ENCODE measurements around the gene LHX2. TPM values are rescaled to one million over a fixed set of nuclear protein-coding genes. Genes with fewer than 3 reads are reported as not detected.

Gene LHX2
- total RNA-seq, 3 donors from 2014 or later, result not detected

GRCh38 chr9:124000161-124000783 lies 11.3 kb upstream of the LHX2 start:
- intact Hi-C loops (cut with DNase I; ENCODE audit: low total_unique reads), result no loop called here

GRCh38 chr9:124000784-124001457 lies 10.6 kb upstream of the LHX2 start:
- H3K27me3 ChIP-seq, result peaks cover 4 to 90% of the 10 kb centered on the region in 2 donors
- H3K27ac ChIP-seq, result no peak overlapping the region
- no peak for DNase-seq (ENCODE audit: low spot score in 2 of 2)
- no peaks in the 10 kb centered on the region for H3K36me3 ChIP-seq
- intact Hi-C loops (cut with DNase I; ENCODE audit: low total_unique reads), result no loop called here
- TF ChIP-seq CTCF (IDR thresholded peaks at IDR 0.05), result no peak
- no peak for TF ChIP-seq POLR2A (IDR thresholded peaks at IDR 0.05)
- TF ChIP-seq POLR2AphosphoS5 (IDR thresholded peaks at IDR 0.05), result no peak
- H3K4me3 ChIP-seq, result no peak overlapping the region
- no peaks in the 10 kb centered on the region for H3K9me3 ChIP-seq
- peaks cover 0 to 8% of the 10 kb centered on the region in 2 donors for H3K4me1 ChIP-seq

More at GRCh38 chr9:124000161-124000783, 11.3 kb upstream of the LHX2 start:
- TF ChIP-seq POLR2AphosphoS5 (IDR thresholded peaks at IDR 0.05), result no peak
- TF ChIP-seq CTCF (IDR thresholded peaks at IDR 0.05), result no peak
- no peak for TF ChIP-seq POLR2A (IDR thresholded peaks at IDR 0.05)
- Histone ChIP-seq H3K36me3 (no peaks in the 10 kb centered on the region), H3K27ac (no peak overlapping the region), H3K9me3 (no peaks in the 10 kb centered on the region), H3K4me1 (peaks cover 0 to 8% of the 10 kb centered on the region in 2 donors), H3K4me3 (peak overlapping the region in 2 of 3 donors; percentile 26 to 62), H3K27me3 (peaks cover 4 to 90% of the 10 kb centered on the region in 2 donors)
- DNase-seq (ENCODE audit: low spot score in 2 of 2), result no peak

GRCh38 chr9:124001458-124001799 lies 10.1 kb upstream of the LHX2 start:
- peaks cover 0 to 8% of the 10 kb centered on the region in 2 donors for H3K4me1 ChIP-seq
- DNase-seq (ENCODE audit: low spot score in 2 of 2), result no peak
- no peaks in the 10 kb centered on the region for H3K9me3 ChIP-seq
- peaks cover 4 to 90% of the 10 kb centered on the region in 2 donors for H3K27me3 ChIP-seq
- intact Hi-C loops (cut with DNase I; ENCODE audit: low total_unique reads), result no loop called here
- no peak for TF ChIP-seq CTCF (IDR thresholded peaks at IDR 0.05)
- TF ChIP-seq POLR2A (IDR thresholded peaks at IDR 0.05), result no peak
- TF ChIP-seq POLR2AphosphoS5 (IDR thresholded peaks at IDR 0.05), result no peak
- H3K36me3 ChIP-seq, result no peaks in the 10 kb centered on the region
- H3K27ac ChIP-seq, result no peak overlapping the region
- H3K4me3 ChIP-seq, result no peak overlapping the region

- Histone ChIP-seq H3K9me3 (no peaks in the 10 kb centered on the region), H3K4me3 (no peak overlapping the region), H3K4me1 (peaks cover 0 to 3% of the 10 kb centered on the region in 2 donors), H3K27ac (no peak overlapping the region), H3K36me3 (no peaks in the 10 kb centered on the region), H3K27me3 (peaks cover 4 to 90% of the 10 kb centered on the region in 2 donors)
- intact Hi-C loops (cut with DNase I; ENCODE audit: low total_unique reads), result no loop called here
- DNase-seq (ENCODE audit: low spot score in 2 of 2), result no peak
- TF ChIP-seq POLR2AphosphoS5 (IDR thresholded peaks at IDR 0.05) (no peak), POLR2A (IDR thresholded peaks at IDR 0.05) (no peak), CTCF (IDR thresholded peaks at IDR 0.05) (no peak)
Observed at GRCh38 chr9:124001866-124002525, 9.6 kb upstream of the LHX2 start.
